MCF 10A (cell line): Measurements from ENCODE around the gene DMBT1. TPM values are rescaled to one million over a fixed set of nuclear protein-coding genes. Genes with fewer than 3 reads are reported as not detected.

Experiments used
- BruUV-seq: library from RNA; stranded (reverse); fragments of 400-500 nt; replicated peaks from 2 replicates; lab custom pipeline; 2021; lab: Mats Ljungman, UMichigan
- CTCF ChIA-PET: fragments of 300-600 bp; sonication (Branson Sonifier 250); formaldehyde crosslinking; extraction: SDS; loops from one replicate; lab custom pipeline; 2021; ENCODE audit warnings: antibody characterized with exemption, inconsistent platforms; lab: Yijun Ruan, JAX
- POLR2A ChIA-PET: fragments of 300-600, 350-650 bp; sonication (Branson Sonifier 250); formaldehyde crosslinking; extraction: SDS; loops from one replicate; lab custom pipeline; 2020; ENCODE audit warnings: antibody characterized with exemption, inconsistent platforms; lab: Yijun Ruan, JAX
- DNase-seq: peaks from one replicate; pipeline ENCODE4 v3.0.0-alpha.2; 2018; ENCODE audit not compliant: unreplicated experiment
- H3K27ac Mint-ChIP-seq: one replicate; pipeline ENCODE4 v1.8.0; 2022; ENCODE audit warnings: mild to moderate bottlenecking, low read depth, mixed read lengths; ENCODE audit not compliant: unreplicated experiment
- H3K27me3 Mint-ChIP-seq: one replicate; pipeline ENCODE4 v1.8.0; 2022; ENCODE audit warnings: mixed read lengths; ENCODE audit not compliant: insufficient read depth, unreplicated experiment
- H3K36me3 Mint-ChIP-seq: one replicate; pipeline ENCODE4 v1.8.0; 2022; ENCODE audit warnings: mild to moderate bottlenecking, moderate library complexity, mixed read lengths; ENCODE audit not compliant: insufficient read depth, unreplicated experiment
- H3K4me1 Mint-ChIP-seq: one replicate; pipeline ENCODE4 v1.8.0; 2022; ENCODE audit warnings: mixed read lengths; ENCODE audit not compliant: insufficient read depth, unreplicated experiment
- H3K4me3 Mint-ChIP-seq: one replicate; pipeline ENCODE4 v1.8.0; 2022; ENCODE audit warnings: mild to moderate bottlenecking, moderate library complexity, mixed read lengths; ENCODE audit not compliant: unreplicated experiment
- H3K9me3 Mint-ChIP-seq: one replicate; pipeline ENCODE4 v1.8.0; 2022; ENCODE audit warnings: mixed read lengths; ENCODE audit not compliant: unreplicated experiment
- CTCF ChIP-seq: fragments of 200-600 bp; IDR thresholded peaks from one replicate; pipeline ENCODE4 v1.8.0; 2022; ENCODE audit warnings: antibody characterized with exemption, mild to moderate bottlenecking; ENCODE audit not compliant: unreplicated experiment
- intact Hi-C: fragments of 100-400 bp; cut with micrococcal nuclease; formaldehyde crosslinking; loops from 2 replicates; pipeline ENCODE4 v1.14.1; 2022
- total RNA-seq: library from RNA; stranded (reverse); gene quantifications from 2 replicates; pipeline ENCODE4 v1.2.3, GENCODE V29; 2022

Gene DMBT1
- total RNA-seq, 1 experiment from 2014 or later = 7.6 TPM

DNA sequence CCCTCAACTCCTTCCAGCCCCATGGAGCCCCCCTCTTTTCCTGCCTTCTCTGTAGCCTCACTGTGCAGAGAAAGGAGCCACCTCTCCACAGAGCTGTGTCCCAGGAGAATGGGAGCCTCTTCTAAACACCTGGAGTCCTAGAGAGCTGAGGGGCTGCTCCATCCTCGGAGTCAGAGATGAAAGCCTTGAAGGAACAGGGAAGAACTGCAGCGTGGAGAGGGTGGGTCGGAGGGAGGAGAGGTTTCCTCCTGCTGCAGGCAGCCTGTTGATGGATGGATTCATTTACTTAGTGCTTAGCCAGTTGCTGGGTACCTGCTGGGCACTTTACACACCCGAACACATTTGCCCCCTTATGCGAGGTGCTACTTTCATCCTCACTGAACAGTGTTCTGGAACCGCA lies 100.1 kb downstream of the DMBT1 start:
- Mint-ChIP-seq H3K27me3 (peaks cover 13% of the 10 kb centered on the region), H3K9me3 (no peaks in the 10 kb centered on the region), H3K4me3 (no peak overlapping the region), H3K4me1 (no peaks in the 10 kb centered on the region), H3K36me3 (no peaks in the 10 kb centered on the region), H3K27ac (no peak overlapping the region)
- intact Hi-C loops = no loop called here
- BruUV-seq = no TSS peak
- no peak for TF ChIP-seq CTCF
- POLR2A ChIA-PET = no interaction called here
- CTCF ChIA-PET = no interaction called here
- DNase-seq = no peak

GRCh38 chr10:122662231-122662630 lies 101.7 kb downstream of the DMBT1 start:
- Mint-ChIP-seq H3K27ac (no peak overlapping the region), H3K4me3 (no peak overlapping the region), H3K27me3 (peaks cover 15% of the 10 kb centered on the region), H3K9me3 (no peaks in the 10 kb centered on the region), H3K4me1 (no peaks in the 10 kb centered on the region), H3K36me3 (no peaks in the 10 kb centered on the region)
- DNase-seq = no peak
- ChIA-PET POLR2A (no interaction called here), CTCF (interaction anchor here (0.6 kb wide), 1 partner anchor 48 kb away, joined by 4 read pairs; no protein-coding TSS in a partner anchor)
- no TSS peak for BruUV-seq
- no peak for TF ChIP-seq CTCF
- intact Hi-C loops = no loop called here

DNA sequence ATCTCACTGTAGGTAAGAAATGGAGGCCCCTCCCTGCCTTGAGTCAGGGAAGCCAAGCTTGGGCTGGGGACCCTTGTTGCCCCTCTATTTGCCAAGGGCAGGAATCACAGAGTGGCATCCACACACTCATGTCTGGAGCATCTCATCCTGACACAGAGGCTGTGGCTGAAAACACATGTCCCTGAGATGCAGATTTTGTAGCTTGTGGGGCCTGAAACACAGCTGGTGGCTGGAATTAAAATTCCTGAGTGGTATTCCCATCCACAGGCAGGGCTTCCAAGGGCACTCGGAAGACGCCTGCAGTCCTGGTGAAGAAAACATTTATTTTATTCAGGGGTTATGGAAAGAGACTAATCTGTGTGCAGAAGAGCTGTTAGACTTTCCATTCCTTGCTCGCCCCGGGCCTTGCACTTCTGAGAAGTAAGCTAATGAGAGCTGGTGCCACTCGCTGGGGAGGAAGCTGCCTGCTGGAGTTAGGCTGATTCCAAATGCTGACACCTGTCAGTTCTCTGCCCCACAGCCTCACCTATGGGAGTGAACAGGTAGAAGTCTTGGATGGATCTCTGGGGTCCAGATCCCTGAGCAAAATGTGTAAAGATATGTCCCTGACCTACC lies 103.1 kb downstream of the DMBT1 start:
- intact Hi-C loops = no loop called here
- BruUV-seq = no TSS peak
- Mint-ChIP-seq H3K4me3 (no peak overlapping the region), H3K27me3 (peaks cover 29% of the 10 kb centered on the region), H3K4me1 (no peaks in the 10 kb centered on the region), H3K36me3 (no peaks in the 10 kb centered on the region), H3K9me3 (no peaks in the 10 kb centered on the region), H3K27ac (no peak overlapping the region)
- TF ChIP-seq CTCF = no peak
- POLR2A ChIA-PET = interaction anchor here (1.1 kb wide), 1 partner anchor 13 kb away, joined by 3 read pairs; no protein-coding TSS in a partner anchor
- no peak for DNase-seq
- CTCF ChIA-PET = interaction anchor here (1.5 kb wide), 1 partner anchor 15 kb away, joined by 6 read pairs; no protein-coding TSS in a partner anchor

- POLR2A ChIA-PET = interaction anchor here (0.9 kb wide), 1 partner anchor 38 kb away, joined by 3 read pairs; no protein-coding TSS in a partner anchor
- peaks cover 32% of the 10 kb centered on the region for H3K27me3 Mint-ChIP-seq
- H3K27ac Mint-ChIP-seq = no peak overlapping the region
- TF ChIP-seq CTCF = no peak
- CTCF ChIA-PET = no interaction called here
- H3K4me1 Mint-ChIP-seq = no peaks in the 10 kb centered on the region
- H3K4me3 Mint-ChIP-seq = no peak overlapping the region
- intact Hi-C loops = no loop called here
- no peaks in the 10 kb centered on the region for H3K9me3 Mint-ChIP-seq
- BruUV-seq = no TSS peak
- DNase-seq = no peak
- H3K36me3 Mint-ChIP-seq = no peaks in the 10 kb centered on the region
Observed at GRCh38 chr10:122664501-122664900, 103.9 kb downstream of the DMBT1 start.
